Mesendoderm (in vitro differentiated cells): ENCODE measurements around the gene RASD2.

ENCODE experiments used
- DNase-seq: peaks from one replicate; pipeline ENCODE4 v3.0.0; 2013
- H2AK5ac ChIP-seq: 2 replicates; pipeline ENCODE4 v1.6.1; 2013; ENCODE audit warnings: low read length, inconsistent platforms
- H2BK120ac ChIP-seq: 2 replicates; pipeline ENCODE4 v1.6.1; 2013; ENCODE audit warnings: low read depth, mild to moderate bottlenecking, low read length, moderate library complexity, mixed read lengths
- H2BK15ac ChIP-seq: replicated peaks from 2 replicates; pipeline ENCODE4 v1.6.1; 2013; ENCODE audit warnings: low read depth, mild to moderate bottlenecking, moderate library complexity
- H2BK5ac ChIP-seq: 2 replicates; pipeline ENCODE4 v1.6.1; 2013; ENCODE audit warnings: low read length, inconsistent platforms
- H3K18ac ChIP-seq: 2 replicates; pipeline ENCODE4 v1.6.1; 2013; ENCODE audit warnings: mild to moderate bottlenecking, low read length, mixed read lengths
- H3K23ac ChIP-seq: one replicate; pipeline ENCODE4 v1.6.1; 2013; ENCODE audit warnings: low read length
- H3K27ac ChIP-seq: 2 replicates; pipeline ENCODE4 v1.5.1; 2013; ENCODE audit warnings: low read depth, mild to moderate bottlenecking, inconsistent platforms, low read length, moderate library complexity
- H3K27me3 ChIP-seq: 2 replicates; pipeline ENCODE4 v1.6.1; 2013; ENCODE audit warnings: low read length, control low read depth, mild to moderate bottlenecking, inconsistent platforms; ENCODE audit not compliant: insufficient read depth, poor library complexity
- H3K36me3 ChIP-seq: 2 replicates; pipeline ENCODE4 v1.6.1; 2013; ENCODE audit warnings: low read length, inconsistent platforms; ENCODE audit not compliant: control insufficient read depth, insufficient read depth
- H3K4ac ChIP-seq: one replicate; pipeline ENCODE4 v1.6.1; 2013; ENCODE audit warnings: low read depth, mild to moderate bottlenecking, low read length, moderate library complexity
- H3K4me1 ChIP-seq: 2 replicates; pipeline ENCODE4 v1.6.1; 2013; ENCODE audit warnings: low read depth, low read length, inconsistent platforms; ENCODE audit not compliant: control insufficient read depth
- H3K4me2 ChIP-seq: 2 replicates; pipeline ENCODE4 v1.6.1; 2013; ENCODE audit warnings: low read length
- H3K4me3 ChIP-seq: 2 replicates; pipeline ENCODE4 v1.5.1; 2013; ENCODE audit warnings: mild to moderate bottlenecking, low read length
- H3K56ac ChIP-seq: one replicate; pipeline ENCODE4 v1.6.1; 2013; ENCODE audit warnings: low read length
- H3K79me1 ChIP-seq: 2 replicates; pipeline ENCODE4 v1.6.1; 2013; ENCODE audit warnings: low read length, inconsistent platforms
- H3K79me2 ChIP-seq: 2 replicates; pipeline ENCODE4 v1.6.1; 2013; ENCODE audit warnings: mild to moderate bottlenecking, low read length; ENCODE audit not compliant: control insufficient read depth, insufficient read depth
- H3K9ac ChIP-seq: 2 replicates; pipeline ENCODE4 v1.6.1; 2013; ENCODE audit warnings: low read length, inconsistent platforms
- H4K5ac ChIP-seq: one replicate; pipeline ENCODE4 v1.6.1; 2013; ENCODE audit warnings: low read length
- H4K8ac ChIP-seq: one replicate; pipeline ENCODE4 v1.6.1; 2013; ENCODE audit warnings: low read depth, mild to moderate bottlenecking, control low read depth, low read length, moderate library complexity
- WGBS: extraction: QIAGEN DNeasy Blood & Tissue Kit; methylation state at CpG from one replicate; pipeline ENCODE4 v1.1.7; 2013; ENCODE audit warnings: low lambda C conversion rate, missing lambda C conversion rate; ENCODE audit not compliant: insufficient coverage; ENCODE audit errors: extremely low coverage; 5-methylcytosine and 5-hydroxymethylcytosine counted together

RASD2 gene

GRCh38 chr22:35539910-35540594 lies 579 bp upstream of the RASD2 start:
- WGBS: no CpG with 5 or more reads among the region's 89 CpGs

GRCh38 chr22:35541254-35541748 lies 670 bp downstream of the RASD2 start:
- peak overlapping the region; percentile 11 for H3K9ac ChIP-seq
- no peaks in the 10 kb centered on the region for H3K79me2 ChIP-seq
- no peak overlapping the region for H2BK5ac ChIP-seq
- H3K4me3 ChIP-seq: no peak overlapping the region
- no peaks in the 10 kb centered on the region for H3K4me1 ChIP-seq
- H3K27ac ChIP-seq: no peak overlapping the region
- no peak for DNase-seq
- peaks cover 6% of the 10 kb centered on the region for H3K27me3 ChIP-seq
- WGBS: no CpG with 5 or more reads among the region's 28 CpGs
- peak overlapping the region; percentile 42 for H3K4me2 ChIP-seq
- no peak overlapping the region for H3K4ac ChIP-seq
- no peaks in the 10 kb centered on the region for H3K79me1 ChIP-seq
- no peak overlapping the region for H2AK5ac ChIP-seq
- H3K18ac ChIP-seq: no peak overlapping the region
- H2BK120ac ChIP-seq: no peak overlapping the region
- no peak overlapping the region for H4K8ac ChIP-seq
- no peak overlapping the region for H3K56ac ChIP-seq
- no peaks in the 10 kb centered on the region for H3K36me3 ChIP-seq
- no peak overlapping the region for H4K5ac ChIP-seq
- no peak overlapping the region for H2BK15ac ChIP-seq
- no peak overlapping the region for H3K23ac ChIP-seq

More at GRCh38 chr22:35539910-35540594, 579 bp upstream of the RASD2 start:
- peak overlapping the region; percentile 96 for H3K4me2 ChIP-seq
- H3K4ac ChIP-seq: no peak overlapping the region
- no peaks in the 10 kb centered on the region for H3K79me1 ChIP-seq
- H3K27me3 ChIP-seq: peaks cover 6% of the 10 kb centered on the region
- H4K8ac ChIP-seq: no peak overlapping the region
- H3K9ac ChIP-seq: peak overlapping the region; percentile 42
- no peaks in the 10 kb centered on the region for H3K79me2 ChIP-seq
- H3K18ac ChIP-seq: no peak overlapping the region
- no peak overlapping the region for H2AK5ac ChIP-seq
- H2BK15ac ChIP-seq: no peak overlapping the region
- peak overlapping the region; percentile 70 for H3K56ac ChIP-seq
- H3K4me3 ChIP-seq: peak overlapping the region; percentile 36
- no peaks in the 10 kb centered on the region for H3K36me3 ChIP-seq
- H3K23ac ChIP-seq: no peak overlapping the region
- no peak overlapping the region for H4K5ac ChIP-seq
- no peak overlapping the region for H3K27ac ChIP-seq
- no peak overlapping the region for H2BK120ac ChIP-seq
- peak; percentile 44 for DNase-seq
- H3K4me1 ChIP-seq: no peaks in the 10 kb centered on the region
- H2BK5ac ChIP-seq: no peak overlapping the region

GRCh38 chr22:35542157-35542938 lies 1.7 kb downstream of the RASD2 start:
- Histone ChIP-seq H3K79me1 (no peaks in the 10 kb centered on the region), H3K27ac (no peak overlapping the region), H3K79me2 (no peaks in the 10 kb centered on the region), H2BK15ac (no peak overlapping the region), H3K9ac (no peak overlapping the region), H3K4ac (no peak overlapping the region), H4K5ac (no peak overlapping the region), H4K8ac (no peak overlapping the region), H2BK5ac (no peak overlapping the region), H3K23ac (no peak overlapping the region), H3K56ac (no peak overlapping the region), H2BK120ac (no peak overlapping the region), H3K4me3 (no peak overlapping the region), H3K27me3 (peaks cover 6% of the 10 kb centered on the region), H3K4me1 (no peaks in the 10 kb centered on the region), H3K36me3 (no peaks in the 10 kb centered on the region), H3K18ac (no peak overlapping the region), H3K4me2 (no peak overlapping the region), H2AK5ac (no peak overlapping the region)
- WGBS: no CpG with 5 or more reads among the region's 13 CpGs
- DNase-seq: no peak

GRCh38 chr22:35542939-35543516 lies 2.4 kb downstream of the RASD2 start:
- no peak overlapping the region for H2AK5ac ChIP-seq
- H3K4me1 ChIP-seq: peaks cover under 1% of the 10 kb centered on the region
- H3K27me3 ChIP-seq: peaks cover 6% of the 10 kb centered on the region
- H3K79me1 ChIP-seq: no peaks in the 10 kb centered on the region
- H3K27ac ChIP-seq: no peak overlapping the region
- H3K4me3 ChIP-seq: no peak overlapping the region
- H3K23ac ChIP-seq: no peak overlapping the region
- no peaks in the 10 kb centered on the region for H3K36me3 ChIP-seq
- no peak overlapping the region for H3K18ac ChIP-seq
- WGBS: no CpG with 5 or more reads among the region's 6 CpGs
- H4K5ac ChIP-seq: no peak overlapping the region
- no peak overlapping the region for H2BK15ac ChIP-seq
- no peaks in the 10 kb centered on the region for H3K79me2 ChIP-seq
- no peak overlapping the region for H4K8ac ChIP-seq
- no peak overlapping the region for H2BK5ac ChIP-seq
- H3K4ac ChIP-seq: no peak overlapping the region
- DNase-seq: no peak
- no peak overlapping the region for H3K56ac ChIP-seq
- no peak overlapping the region for H3K4me2 ChIP-seq
- no peak overlapping the region for H2BK120ac ChIP-seq
- H3K9ac ChIP-seq: no peak overlapping the region

- no peaks in the 10 kb centered on the region for H3K79me2 ChIP-seq
- DNase-seq: no peak
- no peak overlapping the region for H2BK5ac ChIP-seq
- no peak overlapping the region for H3K9ac ChIP-seq
- no peak overlapping the region for H3K4me3 ChIP-seq
- peaks cover 6% of the 10 kb centered on the region for H3K27me3 ChIP-seq
- H3K4ac ChIP-seq: no peak overlapping the region
- no peak overlapping the region for H4K8ac ChIP-seq
- no peak overlapping the region for H3K18ac ChIP-seq
- H3K79me1 ChIP-seq: no peaks in the 10 kb centered on the region
- H2BK15ac ChIP-seq: no peak overlapping the region
- H3K4me2 ChIP-seq: no peak overlapping the region
- H3K27ac ChIP-seq: no peak overlapping the region
- no peak overlapping the region for H3K56ac ChIP-seq
- H4K5ac ChIP-seq: no peak overlapping the region
- H3K4me1 ChIP-seq: peaks cover 4% of the 10 kb centered on the region
- H2BK120ac ChIP-seq: no peak overlapping the region
- no peaks in the 10 kb centered on the region for H3K36me3 ChIP-seq
- no CpG with 5 or more reads among the region's 3 CpGs for WGBS
- no peak overlapping the region for H2AK5ac ChIP-seq
- H3K23ac ChIP-seq: no peak overlapping the region
Measured at GRCh38 chr22:35543702-35544101, 3.1 kb downstream of the RASD2 start.
